ENCODE data around the gene DMRT2. TPM values are rescaled to one million over a fixed set of nuclear protein-coding genes. Genes with fewer than 3 reads are reported as not detected.

DMRT2 gene
- total and polyA plus RNA-seq, 4 donors: 0.03 TPM; not detected in 3

GRCh38 chr9:1025131-1025530 is 25.0 kb upstream of the DMRT2 start:
- peaks cover 0 to 14% (median 1%) of the 10 kb centered on the region in 4 donors for H3K27me3 ChIP-seq (ENCODE audit: control insufficient read depth in 4 of 4, insufficient read depth in 4 of 4, low read length in 3 of 4)
- 68% methylated on average over 8 of the region's 8 CpGs for WGBS
- no peaks in the 10 kb centered on the region for H3K36me3 ChIP-seq (ENCODE audit: control insufficient read depth in 4 of 4, insufficient read depth in 3 of 4, low read depth in 1 of 4, low read length in 3 of 4)
- no peaks in the 10 kb centered on the region for H3K4me1 ChIP-seq (ENCODE audit: control insufficient read depth in 4 of 4, insufficient read depth in 4 of 4, low read length in 3 of 4)
- no peak overlapping the region for H3K9ac ChIP-seq (ENCODE audit: low read depth in 1 of 2, low read length in 2 of 2)
- TF ChIP-seq RXRA (IDR thresholded peaks at IDR 0.05) (no peak), JUND (IDR thresholded peaks at IDR 0.05) (no peak), YY1 (IDR thresholded peaks at IDR 0.05) (no peak), MAX (IDR thresholded peaks at IDR 0.05) (no peak), ZBTB33 (IDR thresholded peaks at IDR 0.05) (no peak), CTCF (IDR thresholded peaks at IDR 0.05; ENCODE audit: low read depth, low read length, missing input control) (no peak), HNF4A (conservative IDR thresholded peaks at IDR 0.05) (no peak)
- H3K9me3 ChIP-seq (ENCODE audit: control insufficient read depth in 4 of 4, low read length in 3 of 4): peaks cover 2 to 8% (median 5%) of the 10 kb centered on the region in 4 donors
- no peak overlapping the region for H3K4me3 ChIP-seq (ENCODE audit: low read depth in 1 of 3, low read length in 3 of 3)
- no peak for DNase-seq (ENCODE audit: low spot score)
- H3K27ac ChIP-seq (ENCODE audit: low read depth in 1 of 2, low read length in 2 of 2): no peak overlapping the region

- no peaks in the 10 kb centered on the region for H3K4me1 ChIP-seq (ENCODE audit: control insufficient read depth in 4 of 4, insufficient read depth in 4 of 4, low read length in 3 of 4)
- no peak overlapping the region for H3K4me3 ChIP-seq (ENCODE audit: low read depth in 1 of 3, low read length in 3 of 3)
- no peak overlapping the region for H3K27ac ChIP-seq (ENCODE audit: low read depth in 1 of 2, low read length in 2 of 2)
- H3K9me3 ChIP-seq (ENCODE audit: control insufficient read depth in 4 of 4, low read length in 3 of 4): peaks cover 2 to 8% (median 5%) of the 10 kb centered on the region in 4 donors
- DNase-seq (ENCODE audit: low spot score): no peak
- H3K27me3 ChIP-seq (ENCODE audit: control insufficient read depth in 4 of 4, insufficient read depth in 4 of 4, low read length in 3 of 4): peaks cover 0 to 15% (median 1%) of the 10 kb centered on the region in 4 donors
- H3K36me3 ChIP-seq (ENCODE audit: control insufficient read depth in 4 of 4, insufficient read depth in 3 of 4, low read depth in 1 of 4, low read length in 3 of 4): no peaks in the 10 kb centered on the region
- H3K9ac ChIP-seq (ENCODE audit: low read depth in 1 of 2, low read length in 2 of 2): no peak overlapping the region
- TF ChIP-seq ATF3 (IDR thresholded peaks at IDR 0.05) (no peak), RXRA (IDR thresholded peaks at IDR 0.05) (no peak), REST (IDR thresholded peaks at IDR 0.05) (no peak), TAF1 (conservative IDR thresholded peaks at IDR 0.05) (no peak), RAD21 (IDR thresholded peaks at IDR 0.05) (no peak), HNF4A (conservative IDR thresholded peaks at IDR 0.05) (no peak), GABPA (IDR thresholded peaks at IDR 0.05 in 1 of 2, conservative IDR thresholded peaks at IDR 0.05 in 1 of 2) (no peak), CTCF (IDR thresholded peaks at IDR 0.05; ENCODE audit: low read depth, low read length, missing input control) (no peak), NR2F2 (IDR thresholded peaks at IDR 0.05) (no peak), JUND (IDR thresholded peaks at IDR 0.05) (no peak), MAX (IDR thresholded peaks at IDR 0.05) (no peak), SP1 (IDR thresholded peaks at IDR 0.05) (no peak), HNF4G (IDR thresholded peaks at IDR 0.05) (no peak), ZBTB33 (IDR thresholded peaks at IDR 0.05) (no peak), YY1 (IDR thresholded peaks at IDR 0.05) (no peak), FOXA2 (IDR thresholded peaks at IDR 0.05) (no peak)
Measured at GRCh38 chr9:1026219-1026618, 23.9 kb upstream of the DMRT2 start.
